ENCODE measurements around the gene GSG1.

- TF ChIP-seq, protein P1, sequence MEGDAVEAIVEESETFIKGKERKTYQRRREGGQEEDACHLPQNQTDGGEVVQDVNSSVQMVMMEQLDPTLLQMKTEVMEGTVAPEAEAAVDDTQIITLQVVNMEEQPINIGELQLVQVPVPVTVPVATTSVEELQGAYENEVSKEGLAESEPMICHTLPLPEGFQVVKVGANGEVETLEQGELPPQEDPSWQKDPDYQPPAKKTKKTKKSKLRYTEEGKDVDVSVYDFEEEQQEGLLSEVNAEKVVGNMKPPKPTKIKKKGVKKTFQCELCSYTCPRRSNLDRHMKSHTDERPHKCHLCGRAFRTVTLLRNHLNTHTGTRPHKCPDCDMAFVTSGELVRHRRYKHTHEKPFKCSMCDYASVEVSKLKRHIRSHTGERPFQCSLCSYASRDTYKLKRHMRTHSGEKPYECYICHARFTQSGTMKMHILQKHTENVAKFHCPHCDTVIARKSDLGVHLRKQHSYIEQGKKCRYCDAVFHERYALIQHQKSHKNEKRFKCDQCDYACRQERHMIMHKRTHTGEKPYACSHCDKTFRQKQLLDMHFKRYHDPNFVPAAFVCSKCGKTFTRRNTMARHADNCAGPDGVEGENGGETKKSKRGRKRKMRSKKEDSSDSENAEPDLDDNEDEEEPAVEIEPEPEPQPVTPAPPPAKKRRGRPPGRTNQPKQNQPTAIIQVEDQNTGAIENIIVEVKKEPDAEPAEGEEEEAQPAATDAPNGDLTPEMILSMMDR (IDR thresholded peaks at IDR 0.05 in 8 of 11, conservative IDR thresholded peaks at IDR 0.05 in 3 of 11), result no peak
- TF ChIP-seq POLR2A (IDR thresholded peaks at IDR 0.05), result no peak
Measured at GRCh38 chr12:13073173-13073572, 30.3 kb downstream of the GSG1 start.

Data from spleen (tissue), 7 donors.